NCI-H345 (cell line): ENCODE measurements around the gene PUDP.
A peak's percentile ranks its signal among the peaks of the same experiment; 100 is the strongest.
"Not testable (repeated sequence)": the region's sequence is repeated elsewhere in the genome, so short reads cannot be mapped to it uniquely, and the experiment has no call there.

Experiments
- DNase-seq: peaks from one replicate; lab custom pipeline; 2025; lab: John Stamatoyannopoulos, UW

PUDP gene

DNA sequence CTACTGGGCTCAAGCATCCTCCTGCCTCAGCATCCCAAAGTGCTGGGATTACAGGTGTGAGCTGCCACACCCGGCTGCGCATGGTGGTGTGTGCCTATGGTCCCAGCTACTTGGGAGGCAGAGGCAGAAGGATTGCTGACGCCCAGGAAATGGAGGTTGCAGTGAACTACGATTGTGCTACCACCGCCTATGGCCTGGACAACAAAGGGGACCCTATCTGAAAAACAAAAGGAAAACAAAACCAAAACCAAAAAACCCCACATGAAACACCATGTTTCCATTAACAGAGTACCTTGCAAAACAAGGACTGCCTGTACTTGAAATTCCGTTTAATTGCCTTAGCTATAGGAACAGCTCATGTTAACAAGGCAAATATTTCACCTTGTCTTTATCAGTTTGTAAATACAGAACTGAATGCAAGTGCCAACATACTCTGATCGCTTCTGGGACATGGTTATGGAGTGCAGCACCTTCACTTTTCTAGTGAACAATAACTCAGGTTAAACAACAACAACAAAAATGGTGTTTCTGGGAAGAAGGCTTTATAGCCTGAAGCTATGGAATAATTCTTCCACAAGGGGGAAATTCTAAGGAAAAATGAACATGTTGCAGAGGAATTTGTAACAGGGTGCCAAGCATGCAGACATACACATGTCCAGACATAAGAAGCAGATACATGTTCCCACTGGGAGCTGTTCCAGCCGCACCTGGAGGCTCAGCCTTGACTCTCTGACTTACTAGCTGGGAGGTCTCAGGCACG lies 73.6 kb downstream of the PUDP start:
- DNase-seq: no peak

DNA sequence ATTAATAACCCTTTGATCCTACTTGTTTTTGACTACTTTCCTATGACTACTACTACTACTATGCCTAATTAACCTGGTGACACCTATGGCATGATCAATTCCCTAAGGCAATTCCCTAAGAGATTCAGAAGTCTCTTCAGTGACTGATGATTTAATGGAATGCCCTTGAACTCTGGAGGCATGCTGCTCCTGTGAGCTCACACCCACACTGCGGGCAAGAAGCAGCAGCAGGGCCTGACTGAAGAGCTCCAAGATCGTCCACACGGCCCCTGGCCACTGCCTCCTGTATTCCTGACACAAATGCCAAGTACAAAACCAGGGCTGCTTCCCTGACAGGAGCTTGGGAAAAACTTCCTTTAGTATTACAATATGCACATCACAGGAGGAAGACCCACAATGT lies 74.6 kb downstream of the PUDP start:
- DNase-seq: no peak

- no peak for DNase-seq
Measured at GRCh38 chrX:7072856-7073255, 75.1 kb downstream of the PUDP start.

- DNase-seq: no peak
Measured at GRCh38 chrX:7071390-7071789, 76.6 kb downstream of the PUDP start.

DNA sequence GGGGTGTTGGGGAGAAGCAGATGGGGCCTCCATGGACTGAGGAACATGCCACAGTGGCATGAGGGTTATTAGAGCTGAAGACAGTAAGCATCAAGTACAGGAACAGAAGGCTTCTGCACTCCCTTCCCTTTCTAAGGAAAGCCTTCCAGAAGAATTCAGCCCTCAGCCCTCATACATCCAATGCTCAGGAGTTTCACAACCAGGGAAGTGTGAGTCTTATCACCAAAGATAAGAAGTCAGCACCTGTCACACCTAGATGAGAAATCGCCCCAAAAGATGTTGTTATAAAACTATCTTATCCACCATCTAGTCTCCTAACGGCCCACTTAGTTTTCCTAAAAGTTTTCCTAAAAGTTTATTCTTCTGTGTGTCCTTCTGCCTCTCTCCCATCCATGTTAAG lies 78.4 kb downstream of the PUDP start:
- no peak for DNase-seq

GRCh38 chrX:7068939-7069367 lies 79.0 kb downstream of the PUDP start:
- no peak for DNase-seq

DNA sequence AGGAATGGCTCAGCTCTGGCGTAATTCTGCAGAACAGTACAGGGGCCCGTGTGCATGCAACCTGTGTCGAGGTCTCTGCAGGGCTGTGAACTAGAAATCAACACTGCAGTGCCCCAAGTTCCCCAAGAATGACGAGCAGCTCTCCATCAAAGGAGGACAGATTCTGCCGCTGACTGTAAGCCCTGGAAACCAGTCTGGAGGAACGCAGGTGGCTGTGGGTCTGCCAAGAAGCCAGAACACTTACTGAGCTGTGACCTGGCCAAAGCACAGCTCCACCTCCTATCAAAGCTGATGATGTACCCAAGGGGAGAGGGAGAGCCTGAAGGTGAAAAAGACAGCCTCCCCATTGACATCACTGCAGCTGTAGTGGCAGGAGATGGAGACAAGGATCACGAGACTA lies 80.7 kb downstream of the PUDP start:
- no peak for DNase-seq

DNA sequence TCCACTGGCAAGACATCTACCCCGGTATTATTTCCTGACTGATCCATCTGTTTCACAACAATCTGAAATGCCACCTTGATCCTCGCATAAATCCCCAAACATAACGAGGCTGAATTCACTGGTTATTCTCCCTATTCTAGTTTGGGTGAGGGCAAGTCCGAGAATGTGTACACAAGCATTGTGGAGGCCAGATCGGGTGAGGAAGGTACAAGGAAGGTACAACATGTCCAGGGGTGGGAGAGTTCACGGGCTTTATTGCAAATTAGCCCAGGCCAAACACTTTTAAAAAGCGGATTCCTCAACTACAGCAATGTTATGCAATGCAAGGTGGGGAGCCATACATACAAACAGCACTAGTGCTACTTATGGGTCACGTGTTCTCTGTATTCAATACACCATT lies 82.5 kb downstream of the PUDP start:
- DNase-seq: no peak

- DNase-seq: no peak
Measured at GRCh38 chrX:7062903-7063302, 85.0 kb downstream of the PUDP start.

- no peak for DNase-seq
Measured at GRCh38 chrX:7062276-7062675, 85.7 kb downstream of the PUDP start.

DNA sequence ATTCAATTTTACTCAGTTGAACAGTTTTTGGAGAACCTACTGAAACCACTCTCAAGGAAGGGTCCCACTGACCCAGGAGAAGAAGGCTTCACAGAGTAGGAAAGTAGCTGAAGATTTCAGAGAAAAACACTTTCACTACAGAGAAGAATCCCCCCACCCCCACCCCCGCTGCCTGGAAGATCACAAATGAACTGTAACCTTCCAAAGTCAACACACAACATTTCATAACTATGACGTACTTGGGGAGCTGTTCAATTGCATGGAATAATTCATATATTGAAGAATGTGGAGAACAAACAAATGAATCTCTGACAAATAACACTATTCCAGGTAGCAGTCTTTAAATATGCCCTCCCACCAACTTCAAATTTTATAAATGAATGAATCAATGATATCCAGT lies 86.5 kb downstream of the PUDP start:
- no peak for DNase-seq

DNA sequence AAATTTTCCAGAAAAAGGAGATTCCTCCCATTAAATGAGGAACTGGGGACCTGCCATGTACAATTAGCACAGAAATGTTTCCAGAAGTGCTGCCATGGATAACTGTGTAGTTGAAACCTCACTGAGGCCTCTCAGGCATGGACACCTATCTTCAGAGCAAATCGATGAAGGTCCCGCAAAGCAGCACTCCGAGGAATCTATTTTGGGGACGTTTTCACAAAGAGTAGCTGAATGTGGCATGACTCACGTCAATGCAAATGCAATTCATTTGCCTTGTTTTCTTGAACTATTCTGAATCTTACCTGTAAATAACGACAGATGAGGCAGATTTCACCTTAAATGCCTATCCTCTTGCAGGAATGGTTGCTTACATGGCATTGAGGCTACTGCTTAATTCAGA lies 87.5 kb downstream of the PUDP start:
- no peak for DNase-seq

- DNase-seq: no peak
Measured at GRCh38 chrX:7059859-7060258, 88.1 kb downstream of the PUDP start.

GRCh38 chrX:7059214-7059838 lies 88.6 kb downstream of the PUDP start:
- DNase-seq: no peak

DNA sequence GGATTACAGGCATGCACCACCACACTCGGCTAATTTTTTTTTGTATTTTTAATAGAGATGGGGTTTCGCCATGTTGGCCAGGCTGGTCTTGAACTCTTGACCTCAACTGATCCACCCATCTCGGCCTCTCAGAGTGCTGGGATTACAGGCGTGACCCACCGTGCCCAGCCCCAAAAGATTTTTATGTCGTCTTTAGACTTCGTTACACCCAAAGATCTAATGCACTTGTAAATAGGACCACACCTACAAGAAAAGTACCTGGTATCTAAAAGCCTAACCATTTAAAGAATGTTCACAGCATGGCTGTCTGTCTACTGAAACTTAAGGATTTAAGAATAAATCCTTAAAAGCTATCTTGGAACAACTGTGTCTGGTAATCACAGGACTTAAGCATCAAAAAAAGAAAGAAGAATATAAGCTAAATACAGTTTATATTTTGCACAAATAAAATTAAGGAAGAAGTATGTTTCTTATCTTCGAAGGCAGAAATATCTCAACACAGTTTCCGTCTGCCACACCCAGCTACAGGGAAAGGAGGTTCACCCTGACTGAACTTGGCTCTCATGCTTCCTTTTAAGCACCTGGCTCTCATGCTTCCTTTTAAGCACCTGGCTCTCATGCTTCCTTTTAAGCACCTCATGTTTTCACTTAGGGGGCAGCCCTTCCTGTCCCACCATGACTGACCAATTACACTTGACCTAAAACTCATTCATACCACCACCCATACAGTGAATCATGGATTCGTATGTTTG lies 92.4 kb downstream of the PUDP start:
- no peak for DNase-seq

DNA sequence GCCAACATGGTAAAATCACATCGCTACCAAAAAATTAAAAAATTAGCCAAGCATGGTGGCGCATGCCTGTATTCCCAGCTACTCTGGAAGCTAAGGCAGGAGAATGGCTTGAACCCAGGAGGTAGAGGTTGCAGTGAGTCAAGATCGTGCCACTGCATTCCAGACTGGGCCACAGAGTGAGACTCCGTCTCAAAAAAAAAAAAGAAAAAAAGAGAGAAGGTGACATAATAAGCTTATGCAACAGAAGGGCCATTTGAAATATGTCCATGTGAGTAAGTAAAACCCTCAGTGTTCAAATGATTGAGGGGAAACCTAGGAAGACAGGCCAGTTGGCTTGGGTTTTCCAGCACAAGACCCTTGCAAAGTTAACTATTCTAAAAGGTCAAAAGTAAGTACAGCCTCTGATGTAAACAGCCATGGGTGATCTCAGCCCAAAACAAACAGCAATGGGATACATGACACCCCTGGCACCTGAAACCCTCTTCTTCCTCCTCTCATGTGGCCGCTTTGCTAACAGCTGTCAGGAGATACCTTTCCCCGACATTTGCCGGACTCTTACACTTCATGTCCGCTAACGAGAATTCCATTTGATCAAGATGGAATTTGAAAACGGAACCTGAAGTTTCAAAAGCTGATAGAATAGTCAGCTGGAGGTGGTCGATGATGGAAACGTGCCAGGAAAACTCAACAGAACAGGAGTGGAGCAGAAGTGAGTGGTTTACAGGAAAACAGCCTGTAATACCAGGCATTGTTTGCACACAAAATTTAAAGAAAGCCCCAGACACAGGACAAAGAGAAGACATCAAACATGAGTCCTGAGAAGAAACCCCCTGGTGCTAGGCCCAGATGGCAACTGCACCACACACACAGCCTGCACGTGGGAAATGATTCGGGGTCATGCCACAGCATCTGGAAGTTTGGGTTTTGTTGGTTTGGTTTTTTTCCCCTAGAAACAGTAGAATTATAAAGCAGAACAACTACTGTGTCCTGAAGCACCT lies 93.4 kb downstream of the PUDP start:
- DNase-seq: peak; percentile 14

- no peak for DNase-seq
Measured at GRCh38 chrX:7052541-7052940, 95.4 kb downstream of the PUDP start.

DNA sequence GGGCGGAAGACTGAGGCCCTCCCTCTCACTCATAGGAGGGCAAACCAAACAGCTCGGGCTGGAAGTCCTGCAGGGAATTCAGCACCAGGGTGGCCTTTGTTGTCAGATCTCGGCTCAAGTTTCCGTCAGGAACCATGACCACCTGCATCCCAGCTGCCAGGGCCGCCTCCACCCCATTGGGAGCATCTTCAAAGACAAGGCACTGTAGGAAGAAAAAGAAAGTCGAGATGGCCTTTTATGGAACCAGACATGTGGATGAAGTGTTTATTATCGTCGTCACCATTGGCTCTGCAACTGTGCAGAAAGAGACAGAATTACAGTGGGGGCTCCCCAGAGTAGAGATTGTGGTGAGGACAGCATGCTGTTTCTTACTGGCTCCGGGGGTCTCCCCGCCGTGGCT lies 97.7 kb downstream of the PUDP start:
- no peak for DNase-seq

DNA sequence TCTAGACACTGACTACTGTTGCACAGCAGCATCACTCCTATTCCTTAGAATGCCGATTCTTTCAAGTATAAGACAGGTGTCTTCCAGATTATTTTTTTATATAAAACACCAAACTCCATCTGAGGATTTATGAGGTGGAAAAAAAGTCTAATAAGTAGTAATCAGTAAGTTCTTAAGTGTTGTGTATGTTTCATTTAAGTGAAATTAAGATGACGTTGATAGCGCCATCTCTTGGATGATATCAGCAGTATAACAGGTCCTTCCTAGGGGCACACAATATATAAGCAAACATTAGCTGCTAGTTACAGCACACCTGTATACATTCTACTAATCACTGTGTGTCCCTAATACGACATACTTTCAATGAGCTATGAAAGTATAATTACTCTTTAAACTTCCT lies 100.0 kb downstream of the PUDP start:
- DNase-seq: no peak

DNA sequence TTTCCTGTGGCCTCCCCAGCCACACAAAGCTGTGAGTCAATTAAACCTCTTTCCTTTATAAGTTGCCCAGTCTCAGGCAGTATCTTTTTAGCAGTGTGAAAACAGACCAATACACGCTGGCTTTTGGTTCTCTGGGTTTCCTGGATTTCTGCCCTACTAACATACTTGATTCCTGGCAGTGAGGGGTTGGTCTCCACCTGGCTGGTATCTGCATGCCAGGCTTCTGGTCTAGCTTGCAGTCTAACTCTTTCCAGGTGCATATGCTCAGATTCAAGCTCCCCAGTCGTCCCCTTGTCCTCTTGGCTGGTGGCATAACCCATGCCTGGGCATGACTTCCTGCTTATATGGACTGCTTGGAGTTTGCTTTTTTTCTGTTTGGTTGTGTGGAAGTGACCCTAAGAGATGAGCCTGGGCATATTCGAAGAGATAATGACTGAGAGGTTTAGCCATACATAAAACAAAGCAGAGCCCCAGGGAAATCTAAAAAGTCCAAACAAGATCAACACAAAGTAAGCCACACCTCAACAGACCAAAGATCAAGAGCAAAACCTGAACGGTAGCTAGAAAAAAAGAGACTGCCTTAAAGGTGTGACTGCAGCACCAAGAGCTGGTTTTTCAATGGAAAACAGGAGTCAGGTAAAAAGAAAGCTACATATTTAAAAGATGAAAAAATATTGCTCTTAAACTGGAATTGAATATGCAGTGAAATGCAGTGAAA lies 102.6 kb downstream of the PUDP start:
- DNase-seq: no peak

DNA sequence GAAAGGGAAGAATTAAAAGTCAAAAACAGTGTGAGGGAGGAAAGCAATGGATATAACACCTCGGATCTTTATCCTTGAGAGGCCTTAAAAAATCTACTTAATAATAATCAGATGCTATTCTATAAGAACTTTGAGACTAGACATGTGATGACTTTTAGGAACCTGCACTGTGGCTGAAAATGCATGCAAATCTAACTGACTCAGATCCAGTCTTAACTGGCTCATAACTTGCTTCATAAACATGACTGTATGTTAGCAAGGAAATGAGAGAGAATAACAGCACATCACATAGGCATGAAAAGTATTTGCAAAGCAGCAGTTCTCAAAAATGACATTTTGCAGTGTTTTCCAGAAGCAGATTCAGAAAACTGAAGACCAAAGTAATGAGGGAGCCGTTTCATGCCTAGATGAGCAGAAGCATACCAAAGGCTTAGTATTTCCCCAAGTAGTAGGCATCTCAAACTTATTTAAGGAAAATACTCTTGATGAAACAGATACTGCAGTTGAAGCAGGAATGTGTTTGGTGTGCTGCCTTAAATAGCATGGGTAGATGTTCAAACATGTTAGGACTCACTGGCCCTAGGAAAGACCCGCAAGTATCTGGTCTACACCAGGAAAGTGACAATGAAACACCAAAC lies 104.0 kb downstream of the PUDP start:
- DNase-seq: not testable (repeated sequence)
